Tibial artery (tissue), 4 donors: ENCODE data around the gene KLHL8.
A peak's percentile ranks its signal among the peaks of the same experiment; 100 is the strongest.

Source experiments
- DNase-seq, 2 donors: peaks; one replicate each; pipeline ENCODE4 v3.0.0-alpha.2; 2019
- H3K27ac ChIP-seq, 2 donors: fragments of 200-600 bp; sonication (generic) in 1 of 2; 1 replicate in 1 of 2; 2 replicates in 1 of 2; pipeline ENCODE4 v1.5.1; 2018 to 2019; ENCODE audit warnings: mild to moderate bottlenecking in 1 of 2
- H3K27me3 ChIP-seq, 2 donors: fragments of 200-600 bp; sonication (generic) in 1 of 2; one replicate each; pipeline versions ENCODE4 v1.5.1 to v1.6.0; 2016 to 2019
- H3K36me3 ChIP-seq, 3 donors: fragments of 200-600 bp; sonication (generic) in 2 of 3; one replicate each; pipeline ENCODE4 v1.5.1; 2016 to 2019; ENCODE audit warnings: mild to moderate bottlenecking in 2 of 3
- H3K4me1 ChIP-seq, 4 donors: fragments of 200-600 bp; sonication (generic) in 2 of 4; 1 replicate in 3 of 4; 2 replicates in 1 of 4; pipeline ENCODE4 v1.5.1; 2016 to 2019
- H3K4me3 ChIP-seq, 2 donors: fragments of 200-600 bp; sonication (generic) in 1 of 2; 1 replicate in 1 of 2; 2 replicates in 1 of 2; pipeline ENCODE4 v1.5.1; 2018 to 2019; ENCODE audit warnings: mild to moderate bottlenecking in 2 of 2
- H3K9me3 ChIP-seq, 3 donors: fragments of 200-600 bp; sonication (generic) in 1 of 3; one replicate each; pipeline ENCODE4 v1.5.1; 2016 to 2019
- intact Hi-C: fragments of 100-400 bp; cut with DNase I; formaldehyde crosslinking; loops from one replicate; pipeline ENCODE4 v1.15.0; 2023; ENCODE audit warnings: low total_unique reads
- TF ChIP-seq, protein P1 (sequence below), 2 experiments: fragments of 200-600 bp in 1 of 2; fragments of 450-650 bp in 1 of 2; IDR thresholded peaks; one replicate each; pipeline ENCODE4 v1.5.1; 2017 to 2019; ENCODE audit warnings: antibody characterized with exemption in 2 of 2, mild to moderate bottlenecking in 1 of 2, moderate library complexity in 1 of 2

The KLHL8 gene

DNA sequence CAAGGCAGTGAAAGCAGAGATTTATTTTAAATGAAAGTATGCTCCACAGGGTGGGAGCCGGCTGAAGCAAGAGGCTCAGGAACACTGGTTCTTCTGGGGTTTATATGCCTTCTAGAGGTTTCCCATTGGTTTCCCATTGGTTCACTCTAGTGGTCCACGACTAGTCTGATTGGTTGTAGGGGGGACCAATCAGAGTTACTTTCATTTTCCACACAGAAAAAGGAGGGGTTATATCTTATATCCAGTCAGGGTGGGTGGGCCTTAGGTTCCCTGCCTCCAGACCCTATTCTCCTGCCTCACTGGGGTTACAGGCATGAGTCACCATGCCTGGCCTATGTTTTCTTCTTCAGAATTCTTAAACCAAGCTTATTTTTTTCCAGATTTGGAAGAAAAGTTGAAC is 101.6 kb downstream of the KLHL8 start:
- Histone ChIP-seq H3K4me3 (no peak overlapping the region), H3K27me3 (no peaks in the 10 kb centered on the region), H3K27ac (peak overlapping the region; percentile 78 to 79), H3K4me1 (peaks cover 0 to 81% (median 47%) of the 10 kb centered on the region in 4 donors), H3K36me3 (peaks cover 28 to 45% (median 31%) of the 10 kb centered on the region in 3 donors), H3K9me3 (no peaks in the 10 kb centered on the region)
- DNase-seq = no peak
- intact Hi-C loops = no loop called here
- TF ChIP-seq, protein P1, sequence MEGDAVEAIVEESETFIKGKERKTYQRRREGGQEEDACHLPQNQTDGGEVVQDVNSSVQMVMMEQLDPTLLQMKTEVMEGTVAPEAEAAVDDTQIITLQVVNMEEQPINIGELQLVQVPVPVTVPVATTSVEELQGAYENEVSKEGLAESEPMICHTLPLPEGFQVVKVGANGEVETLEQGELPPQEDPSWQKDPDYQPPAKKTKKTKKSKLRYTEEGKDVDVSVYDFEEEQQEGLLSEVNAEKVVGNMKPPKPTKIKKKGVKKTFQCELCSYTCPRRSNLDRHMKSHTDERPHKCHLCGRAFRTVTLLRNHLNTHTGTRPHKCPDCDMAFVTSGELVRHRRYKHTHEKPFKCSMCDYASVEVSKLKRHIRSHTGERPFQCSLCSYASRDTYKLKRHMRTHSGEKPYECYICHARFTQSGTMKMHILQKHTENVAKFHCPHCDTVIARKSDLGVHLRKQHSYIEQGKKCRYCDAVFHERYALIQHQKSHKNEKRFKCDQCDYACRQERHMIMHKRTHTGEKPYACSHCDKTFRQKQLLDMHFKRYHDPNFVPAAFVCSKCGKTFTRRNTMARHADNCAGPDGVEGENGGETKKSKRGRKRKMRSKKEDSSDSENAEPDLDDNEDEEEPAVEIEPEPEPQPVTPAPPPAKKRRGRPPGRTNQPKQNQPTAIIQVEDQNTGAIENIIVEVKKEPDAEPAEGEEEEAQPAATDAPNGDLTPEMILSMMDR (IDR thresholded peaks at IDR 0.05) = no peak

DNA sequence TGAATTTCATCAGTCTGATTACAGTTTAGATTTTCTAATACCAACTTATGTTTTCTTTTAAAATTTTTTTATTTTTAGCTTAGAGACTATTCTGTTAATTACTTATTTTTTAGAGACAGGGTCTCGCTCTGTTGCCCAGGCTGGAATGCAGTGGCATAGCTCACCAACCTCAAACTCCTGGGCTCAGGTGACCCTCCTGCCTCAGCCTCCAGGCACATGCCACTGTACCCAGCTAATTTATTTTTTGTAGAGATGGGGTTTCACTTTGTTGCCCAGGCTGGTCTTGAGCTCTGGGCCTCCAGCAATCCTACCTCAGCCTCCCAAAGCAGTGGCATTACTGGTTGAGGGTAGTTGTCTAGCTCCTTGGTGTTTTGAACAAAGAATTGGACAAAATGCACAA is 102.0 kb downstream of the KLHL8 start:
- peaks cover 0 to 79% (median 47%) of the 10 kb centered on the region in 4 donors for H3K4me1 ChIP-seq
- TF ChIP-seq, protein P1 (IDR thresholded peaks at IDR 0.05) = no peak
- no peak for DNase-seq

DNA sequence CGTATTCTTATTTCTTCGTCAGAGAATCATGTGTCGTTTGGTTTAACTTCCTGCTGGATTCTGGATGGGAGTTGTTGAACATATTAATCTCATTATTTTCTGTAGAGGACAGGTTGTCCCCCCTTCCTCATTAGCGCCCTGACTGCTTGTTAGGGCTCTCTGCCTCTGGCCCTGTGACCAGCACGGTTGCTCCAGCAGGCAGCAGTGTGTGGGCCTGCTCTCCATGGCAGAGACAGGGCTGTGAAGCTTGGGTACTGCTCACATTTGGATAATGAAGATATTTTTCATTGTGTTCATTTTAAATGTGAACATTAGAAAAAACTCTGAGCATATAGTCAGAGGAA is 102.7 kb downstream of the KLHL8 start:
- Histone ChIP-seq H3K9me3 (no peaks in the 10 kb centered on the region), H3K4me1 (peaks cover 0 to 72% (median 46%) of the 10 kb centered on the region in 4 donors), H3K4me3 (no peak overlapping the region), H3K36me3 (peaks cover 28 to 50% (median 31%) of the 10 kb centered on the region in 3 donors), H3K27me3 (no peaks in the 10 kb centered on the region), H3K27ac (peak overlapping the region; percentile 49 to 79)
- DNase-seq = no peak
- TF ChIP-seq, protein P1 (IDR thresholded peaks at IDR 0.05) = no peak
- intact Hi-C loops = no loop called here

More for the DNA sequence above, 102.0 kb downstream of the KLHL8 start:
- Histone ChIP-seq H3K27me3 (no peaks in the 10 kb centered on the region), H3K36me3 (peaks cover 28 to 45% (median 31%) of the 10 kb centered on the region in 3 donors), H3K4me3 (no peak overlapping the region), H3K9me3 (no peaks in the 10 kb centered on the region), H3K27ac (peak overlapping the region; percentile 78 to 79)
- intact Hi-C loops = no loop called here

DNA sequence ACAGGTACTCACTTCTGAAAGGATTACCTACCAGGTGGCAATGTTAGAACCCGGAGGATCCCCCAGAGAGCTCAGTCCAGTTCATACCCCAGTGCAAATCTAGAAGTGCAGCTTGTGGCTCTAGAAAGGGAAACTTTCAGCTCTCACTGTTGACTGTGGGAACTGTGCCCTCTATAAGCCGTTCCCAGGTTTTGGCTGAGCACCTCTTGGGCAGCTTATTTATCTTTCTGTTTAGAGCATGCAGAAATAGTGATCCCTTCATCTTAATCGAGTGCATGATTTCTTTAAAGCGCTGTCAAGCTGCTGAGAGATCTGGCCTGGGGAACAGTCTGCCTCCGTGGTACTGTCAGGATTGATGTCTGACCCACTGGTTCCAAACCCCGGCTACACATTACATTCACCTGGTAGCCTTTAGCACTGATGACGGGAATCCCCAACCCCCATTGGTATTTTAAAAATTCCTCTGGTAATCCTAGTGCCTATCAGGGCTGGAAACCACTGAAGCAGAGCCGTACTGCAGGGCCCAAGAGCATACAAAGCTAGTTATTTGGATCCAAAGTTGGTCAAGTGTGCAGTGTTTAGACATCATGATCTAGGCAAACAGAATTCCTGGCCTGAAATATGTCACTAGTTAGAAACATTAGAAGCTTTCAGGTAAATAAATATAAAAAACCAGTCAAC is 103.2 kb downstream of the KLHL8 start:
- no peak overlapping the region for H3K4me3 ChIP-seq
- TF ChIP-seq, protein P1 (IDR thresholded peaks at IDR 0.05) = no peak
- peaks cover 0 to 67% (median 44%) of the 10 kb centered on the region in 4 donors for H3K4me1 ChIP-seq
- H3K9me3 ChIP-seq = no peaks in the 10 kb centered on the region
- DNase-seq = no peak
- peaks cover 31 to 54% (median 31%) of the 10 kb centered on the region in 3 donors for H3K36me3 ChIP-seq
- H3K27me3 ChIP-seq = no peaks in the 10 kb centered on the region
- peak overlapping the region; percentile 49 to 79 for H3K27ac ChIP-seq
- intact Hi-C loops = no loop called here

DNA sequence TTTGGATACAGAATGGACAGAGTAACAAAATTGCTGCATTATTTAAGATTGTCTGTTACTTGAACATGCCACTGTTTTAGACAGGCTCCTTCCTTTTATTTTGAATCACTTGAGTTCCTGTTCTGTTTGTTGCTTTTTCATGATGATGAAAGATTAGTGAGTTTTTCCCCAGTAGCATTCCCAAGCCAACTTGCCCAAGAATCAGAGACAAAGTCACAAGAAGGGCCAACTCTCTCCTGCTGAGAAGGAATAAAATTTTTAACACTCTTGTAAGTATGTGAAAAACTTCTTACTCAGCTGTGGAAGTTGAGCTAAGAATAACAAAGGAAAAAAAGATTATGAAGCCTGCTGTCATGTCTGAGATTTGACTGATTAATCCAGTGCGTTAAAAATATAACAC is 104.2 kb downstream of the KLHL8 start:
- TF ChIP-seq, protein P1 (IDR thresholded peaks at IDR 0.05) = no peak
- peak overlapping the region; percentile 49 to 79 for H3K27ac ChIP-seq
- peaks cover 31 to 64% (median 37%) of the 10 kb centered on the region in 3 donors for H3K36me3 ChIP-seq
- H3K4me1 ChIP-seq = peaks cover 0 to 57% (median 35%) of the 10 kb centered on the region in 4 donors
- no peak overlapping the region for H3K4me3 ChIP-seq
- intact Hi-C loops = no loop called here
- H3K9me3 ChIP-seq = no peaks in the 10 kb centered on the region
- no peaks in the 10 kb centered on the region for H3K27me3 ChIP-seq
- DNase-seq = no peak
